Measurements from ENCODE around the gene LCP2.

GRCh38 chr5:170219615-170220014 is 78.0 kb downstream of the LCP2 start:
- TF ChIP-seq MYC (IDR thresholded peaks at IDR 0.05; ENCODE audit: low read depth, low read length) (no peak), POLR2A (IDR thresholded peaks at IDR 0.05; ENCODE audit: extremely low read depth, insufficient read length) (no peak)
- TF ChIP-seq, protein P1, sequence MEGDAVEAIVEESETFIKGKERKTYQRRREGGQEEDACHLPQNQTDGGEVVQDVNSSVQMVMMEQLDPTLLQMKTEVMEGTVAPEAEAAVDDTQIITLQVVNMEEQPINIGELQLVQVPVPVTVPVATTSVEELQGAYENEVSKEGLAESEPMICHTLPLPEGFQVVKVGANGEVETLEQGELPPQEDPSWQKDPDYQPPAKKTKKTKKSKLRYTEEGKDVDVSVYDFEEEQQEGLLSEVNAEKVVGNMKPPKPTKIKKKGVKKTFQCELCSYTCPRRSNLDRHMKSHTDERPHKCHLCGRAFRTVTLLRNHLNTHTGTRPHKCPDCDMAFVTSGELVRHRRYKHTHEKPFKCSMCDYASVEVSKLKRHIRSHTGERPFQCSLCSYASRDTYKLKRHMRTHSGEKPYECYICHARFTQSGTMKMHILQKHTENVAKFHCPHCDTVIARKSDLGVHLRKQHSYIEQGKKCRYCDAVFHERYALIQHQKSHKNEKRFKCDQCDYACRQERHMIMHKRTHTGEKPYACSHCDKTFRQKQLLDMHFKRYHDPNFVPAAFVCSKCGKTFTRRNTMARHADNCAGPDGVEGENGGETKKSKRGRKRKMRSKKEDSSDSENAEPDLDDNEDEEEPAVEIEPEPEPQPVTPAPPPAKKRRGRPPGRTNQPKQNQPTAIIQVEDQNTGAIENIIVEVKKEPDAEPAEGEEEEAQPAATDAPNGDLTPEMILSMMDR (IDR thresholded peaks at IDR 0.05; ENCODE audit: low read depth, low read length), result no peak

Measured in NB4 (cell line).